ENCODE measurements around the gene PDE4DIP. TPM values are rescaled to one million over a fixed set of nuclear protein-coding genes. Genes with fewer than 3 reads are reported as not detected.
"Not testable (repeated sequence)": the region's sequence is repeated elsewhere in the genome, so short reads cannot be mapped to it uniquely, and the experiment has no call there.

PDE4DIP gene
- total and polyA plus RNA-seq, 9 donors: 542 to 966 (median 653) TPM

GRCh38 chr1:148841262-148841661 is 3.0 kb upstream of the PDE4DIP start:
- not testable (repeated sequence) for H3K27ac ChIP-seq (ENCODE audit: low read length); H3K4me1 ChIP-seq (ENCODE audit: control insufficient read depth, insufficient read depth, low read length); H3K4me3 ChIP-seq (ENCODE audit: low read length); H3K9me3 ChIP-seq (replicated peaks; ENCODE audit: control insufficient read depth, low read depth, low read length); H3K36me3 ChIP-seq (ENCODE audit: control insufficient read depth, insufficient read depth, low read length); DNase-seq; H3K27me3 ChIP-seq (ENCODE audit: control insufficient read depth, insufficient read depth, low read length)
- no CpG with 5 or more reads among the region's 1 CpG for WGBS (ENCODE audit: insufficient coverage)

- not testable (repeated sequence) for H3K4me1 ChIP-seq (ENCODE audit: control insufficient read depth, insufficient read depth, low read length); DNase-seq; H3K4me3 ChIP-seq (ENCODE audit: low read length); H3K9me3 ChIP-seq (replicated peaks; ENCODE audit: control insufficient read depth, low read depth, low read length); H3K27me3 ChIP-seq (ENCODE audit: control insufficient read depth, insufficient read depth, low read length); H3K36me3 ChIP-seq (ENCODE audit: control insufficient read depth, insufficient read depth, low read length); H3K27ac ChIP-seq (ENCODE audit: low read length)
- WGBS (ENCODE audit: insufficient coverage): no CpG with 5 or more reads among the region's 14 CpGs
Observed at GRCh38 chr1:148844651-148845050, 423 bp downstream of the PDE4DIP start.

- DNase-seq; H3K27me3 ChIP-seq (ENCODE audit: control insufficient read depth, insufficient read depth, low read length); H3K4me1 ChIP-seq (ENCODE audit: control insufficient read depth, insufficient read depth, low read length); H3K36me3 ChIP-seq (ENCODE audit: control insufficient read depth, insufficient read depth, low read length); H3K4me3 ChIP-seq (ENCODE audit: low read length); H3K27ac ChIP-seq (ENCODE audit: low read length); H3K9me3 ChIP-seq (replicated peaks; ENCODE audit: control insufficient read depth, low read depth, low read length): not testable (repeated sequence)
- no CpG with 5 or more reads among the region's 4 CpGs for WGBS (ENCODE audit: insufficient coverage)
Observed at GRCh38 chr1:148845068-148845467, 840 bp downstream of the PDE4DIP start.

- H3K4me1 ChIP-seq (ENCODE audit: control insufficient read depth, insufficient read depth, low read length); H3K36me3 ChIP-seq (ENCODE audit: control insufficient read depth, insufficient read depth, low read length); H3K27me3 ChIP-seq (ENCODE audit: control insufficient read depth, insufficient read depth, low read length); H3K27ac ChIP-seq (ENCODE audit: low read length); H3K4me3 ChIP-seq (ENCODE audit: low read length); H3K9me3 ChIP-seq (replicated peaks; ENCODE audit: control insufficient read depth, low read depth, low read length); DNase-seq: not testable (repeated sequence)
- no CpG with 5 or more reads among the region's 2 CpGs for WGBS (ENCODE audit: insufficient coverage)
Observed at GRCh38 chr1:148850347-148850746, 6.1 kb downstream of the PDE4DIP start.

- not testable (repeated sequence) for H3K36me3 ChIP-seq (ENCODE audit: control insufficient read depth, insufficient read depth, low read length); H3K4me1 ChIP-seq (ENCODE audit: control insufficient read depth, insufficient read depth, low read length); DNase-seq; H3K9me3 ChIP-seq (replicated peaks; ENCODE audit: control insufficient read depth, low read depth, low read length); H3K27me3 ChIP-seq (ENCODE audit: control insufficient read depth, insufficient read depth, low read length); H3K4me3 ChIP-seq (ENCODE audit: low read length); H3K27ac ChIP-seq (ENCODE audit: low read length)
Observed at GRCh38 chr1:148850840-148851239, 6.6 kb downstream of the PDE4DIP start.

GRCh38 chr1:148851684-148852083 is 7.5 kb downstream of the PDE4DIP start:
- not testable (repeated sequence) for H3K36me3 ChIP-seq (ENCODE audit: control insufficient read depth, insufficient read depth, low read length); H3K4me3 ChIP-seq (ENCODE audit: low read length); H3K4me1 ChIP-seq (ENCODE audit: control insufficient read depth, insufficient read depth, low read length); H3K27me3 ChIP-seq (ENCODE audit: control insufficient read depth, insufficient read depth, low read length); DNase-seq; H3K9me3 ChIP-seq (replicated peaks; ENCODE audit: control insufficient read depth, low read depth, low read length); H3K27ac ChIP-seq (ENCODE audit: low read length)
- no CpG with 5 or more reads among the region's 2 CpGs for WGBS (ENCODE audit: insufficient coverage)

- not testable (repeated sequence) for H3K4me1 ChIP-seq (ENCODE audit: control insufficient read depth, insufficient read depth, low read length); DNase-seq; H3K27me3 ChIP-seq (ENCODE audit: control insufficient read depth, insufficient read depth, low read length); H3K36me3 ChIP-seq (ENCODE audit: control insufficient read depth, insufficient read depth, low read length); H3K9me3 ChIP-seq (replicated peaks; ENCODE audit: control insufficient read depth, low read depth, low read length); H3K4me3 ChIP-seq (ENCODE audit: low read length); H3K27ac ChIP-seq (ENCODE audit: low read length)
- WGBS (ENCODE audit: insufficient coverage): no CpG with 5 or more reads among the region's 5 CpGs
Observed at GRCh38 chr1:148853363-148853762, 9.1 kb downstream of the PDE4DIP start.

GRCh38 chr1:148854063-148854462 is 9.8 kb downstream of the PDE4DIP start:
- not testable (repeated sequence) for H3K9me3 ChIP-seq (replicated peaks; ENCODE audit: control insufficient read depth, low read depth, low read length); H3K36me3 ChIP-seq (ENCODE audit: control insufficient read depth, insufficient read depth, low read length)
- WGBS (ENCODE audit: insufficient coverage): no CpG with 5 or more reads among the region's 6 CpGs

GRCh38 chr1:148855367-148855766 is 11.1 kb downstream of the PDE4DIP start:
- no CpG with 5 or more reads among the region's 5 CpGs for WGBS (ENCODE audit: insufficient coverage)
- H3K4me3 ChIP-seq (ENCODE audit: low read length): not testable (repeated sequence)

More at GRCh38 chr1:148854063-148854462, 9.8 kb downstream of the PDE4DIP start:
- not testable (repeated sequence) for H3K4me3 ChIP-seq (ENCODE audit: low read length); H3K27me3 ChIP-seq (ENCODE audit: control insufficient read depth, insufficient read depth, low read length); H3K27ac ChIP-seq (ENCODE audit: low read length); DNase-seq; H3K4me1 ChIP-seq (ENCODE audit: control insufficient read depth, insufficient read depth, low read length)

GRCh38 chr1:148860049-148860448 is 15.8 kb downstream of the PDE4DIP start:
- not testable (repeated sequence) for H3K36me3 ChIP-seq (ENCODE audit: control insufficient read depth, insufficient read depth, low read length); H3K9me3 ChIP-seq (replicated peaks; ENCODE audit: control insufficient read depth, low read depth, low read length); H3K27ac ChIP-seq (ENCODE audit: low read length); DNase-seq; H3K4me3 ChIP-seq (ENCODE audit: low read length); H3K4me1 ChIP-seq (ENCODE audit: control insufficient read depth, insufficient read depth, low read length); H3K27me3 ChIP-seq (ENCODE audit: control insufficient read depth, insufficient read depth, low read length)
- WGBS (ENCODE audit: insufficient coverage): no CpG with 5 or more reads among the region's 2 CpGs

More at GRCh38 chr1:148855367-148855766, 11.1 kb downstream of the PDE4DIP start:
- H3K27me3 ChIP-seq (ENCODE audit: control insufficient read depth, insufficient read depth, low read length); H3K36me3 ChIP-seq (ENCODE audit: control insufficient read depth, insufficient read depth, low read length); H3K9me3 ChIP-seq (replicated peaks; ENCODE audit: control insufficient read depth, low read depth, low read length); H3K4me1 ChIP-seq (ENCODE audit: control insufficient read depth, insufficient read depth, low read length); DNase-seq; H3K27ac ChIP-seq (ENCODE audit: low read length): not testable (repeated sequence)

GRCh38 chr1:148860579-148861259 is 16.5 kb downstream of the PDE4DIP start:
- not testable (repeated sequence) for H3K27ac ChIP-seq (ENCODE audit: low read length); H3K9me3 ChIP-seq (replicated peaks; ENCODE audit: control insufficient read depth, low read depth, low read length); H3K36me3 ChIP-seq (ENCODE audit: control insufficient read depth, insufficient read depth, low read length); H3K4me1 ChIP-seq (ENCODE audit: control insufficient read depth, insufficient read depth, low read length); H3K4me3 ChIP-seq (ENCODE audit: low read length); DNase-seq; H3K27me3 ChIP-seq (ENCODE audit: control insufficient read depth, insufficient read depth, low read length)
- WGBS (ENCODE audit: insufficient coverage): no CpG with 5 or more reads among the region's 6 CpGs

All from muscle of leg (tissue), 11 donors.